NK-92 treated with Interleukin-12 subunit alpha and Interleukin-12 subunit beta, amount 100 ng/mL, for 24 hours (cell line): ENCODE measurements around the gene SCN1B.

ENCODE experiments used
- DNase-seq: peaks from one replicate; lab custom pipeline; 2025; lab: John Stamatoyannopoulos, UW

The SCN1B gene

GRCh38 chr19:35053667-35054293, 23.5 kb downstream of the SCN1B start:
- no peak for DNase-seq

GRCh38 chr19:35054626-35055025, 24.4 kb downstream of the SCN1B start:
- no peak for DNase-seq

GRCh38 chr19:35055715-35056179, 25.5 kb downstream of the SCN1B start:
- no peak for DNase-seq

- no peak for DNase-seq
These were observed 26.3 kb downstream of the SCN1B start for GRCh38 chr19:35056513-35057063.

GRCh38 chr19:35058370-35058769, 28.1 kb downstream of the SCN1B start:
- no peak for DNase-seq

GRCh38 chr19:35059006-35059798, 28.9 kb downstream of the SCN1B start:
- DNase-seq: no peak

- DNase-seq: no peak
These were observed 29.5 kb downstream of the SCN1B start for GRCh38 chr19:35059799-35060091.

GRCh38 chr19:35060160-35060855, 30.0 kb downstream of the SCN1B start:
- DNase-seq: no peak

GRCh38 chr19:35061583-35062373, 31.5 kb downstream of the SCN1B start:
- no peak for DNase-seq

GRCh38 chr19:35062942-35063341, 32.7 kb downstream of the SCN1B start:
- DNase-seq: no peak

- DNase-seq: no peak
These were observed 33.9 kb downstream of the SCN1B start for GRCh38 chr19:35063940-35064818.

- no peak for DNase-seq
These were observed 35.3 kb downstream of the SCN1B start for GRCh38 chr19:35065574-35065973.

GRCh38 chr19:35066121-35066520, 35.9 kb downstream of the SCN1B start:
- no peak for DNase-seq

GRCh38 chr19:35066691-35067563, 36.7 kb downstream of the SCN1B start:
- DNase-seq: peak; percentile 78

- DNase-seq: no peak
These were observed 38.8 kb downstream of the SCN1B start for GRCh38 chr19:35068941-35069634.

GRCh38 chr19:35069696-35070095, 39.4 kb downstream of the SCN1B start:
- DNase-seq: no peak

- DNase-seq: no peak
These were observed 40.2 kb downstream of the SCN1B start for GRCh38 chr19:35070471-35070870.

- DNase-seq: no peak
These were observed 43.2 kb downstream of the SCN1B start for GRCh38 chr19:35073516-35073915.

- DNase-seq: no peak
These were observed 43.7 kb downstream of the SCN1B start for GRCh38 chr19:35073941-35074340.
